OCI-LY7 (cell line): ENCODE data around the gene CTSC. TPM values are rescaled to one million over a fixed set of nuclear protein-coding genes. Genes with fewer than 3 reads are reported as not detected.

Experiments used
- BruUV-seq: library from RNA; stranded (reverse); fragments of 400-500 nt; replicated peaks from 2 replicates; lab custom pipeline; 2021; lab: Mats Ljungman, UMichigan
- CTCF ChIA-PET: fragments of 300-600 bp; sonication (Branson Sonifier 250); formaldehyde crosslinking; loops from one replicate; lab custom pipeline; 2022; ENCODE audit warnings: antibody characterized with exemption; ENCODE audit not compliant: unreplicated experiment; lab: Charles Lee
- POLR2A ChIA-PET: fragments of 300-600 bp; sonication (Branson Sonifier 250); formaldehyde crosslinking; loops from one replicate; lab custom pipeline; 2022; ENCODE audit warnings: antibody characterized with exemption; lab: Charles Lee
- DNase-seq: peaks from one replicate; pipeline ENCODE4 v3.0.0-alpha.2; 2015; ENCODE audit warnings: low spot score
- H2AFZ ChIP-seq: fragments of 200-600 bp; sonication (generic), shearing (Covaris generic); 2 replicates; pipeline ENCODE4 v1.6.1; 2014; ENCODE audit warnings: mild to moderate bottlenecking, antibody characterized with exemption, low read length, moderate library complexity
- H3K27ac ChIP-seq: fragments of 200-600 bp; sonication (generic); 2 replicates; pipeline ENCODE4 v1.5.1; 2014; ENCODE audit warnings: mixed run types, low read depth, mild to moderate bottlenecking, moderate library complexity, low read length, inconsistent platforms; ENCODE audit not compliant: poor library complexity, severe bottlenecking
- H3K36me3 ChIP-seq: fragments of 200-600 bp; sonication (generic); 2 replicates; pipeline ENCODE4 v1.6.1; 2014; ENCODE audit warnings: mild to moderate bottlenecking, antibody characterized with exemption, low read length, moderate library complexity, mixed read lengths; ENCODE audit not compliant: insufficient read depth
- H3K4me1 ChIP-seq: fragments of 200-600 bp; sonication (generic); 2 replicates; pipeline ENCODE4 v1.5.1; 2014; ENCODE audit warnings: mild to moderate bottlenecking, low read length; ENCODE audit not compliant: insufficient read depth, poor library complexity, severe bottlenecking
- H3K4me2 ChIP-seq: fragments of 200-600 bp; sonication (generic); 2 replicates; pipeline ENCODE4 v1.6.1; 2014; ENCODE audit warnings: mild to moderate bottlenecking, low read length
- H3K4me3 ChIP-seq: fragments of 200-600 bp; sonication (generic); 2 replicates; pipeline ENCODE4 v1.5.1; 2014; ENCODE audit warnings: mild to moderate bottlenecking, low read depth, low read length; ENCODE audit not compliant: poor library complexity, severe bottlenecking
- H3K79me2 ChIP-seq: fragments of 200-600 bp; sonication (generic); 2 replicates; pipeline ENCODE4 v1.6.1; 2016; ENCODE audit warnings: low read depth, mild to moderate bottlenecking, low read length, moderate library complexity, mixed read lengths; ENCODE audit not compliant: insufficient read depth
- H3K9me2 ChIP-seq: fragments of 200-600 bp; sonication (generic); 2 replicates; pipeline ENCODE4 v1.6.1; 2016; ENCODE audit warnings: mild to moderate bottlenecking, low read length, mixed read lengths; ENCODE audit not compliant: insufficient read depth
- H3K9me3 ChIP-seq: fragments of 200-600 bp; sonication (generic); 2 replicates; pipeline ENCODE4 v1.6.1; 2014; ENCODE audit warnings: mild to moderate bottlenecking, mixed run types, low read length, mixed read lengths
- H4K20me1 ChIP-seq: fragments of 200-600 bp; sonication (generic); 2 replicates; pipeline ENCODE4 v1.6.1; 2014; ENCODE audit warnings: mild to moderate bottlenecking, antibody characterized with exemption, low read length, moderate library complexity, mixed read lengths; ENCODE audit not compliant: insufficient read depth
- EZH2phosphoT487 ChIP-seq: fragments of 200-600 bp; sonication (generic); IDR thresholded peaks from 2 replicates; pipeline ENCODE4 v1.6.1; 2018; ENCODE audit warnings: low read depth, borderline replicate concordance, mild to moderate bottlenecking, mixed run types, antibody characterized with exemption, low read length, moderate library complexity, mixed read lengths
- intact Hi-C: fragments of 100-400 bp; cut with micrococcal nuclease; formaldehyde crosslinking; loops from one replicate; pipeline ENCODE4 v1.10.0; 2022; ENCODE audit not compliant: unreplicated experiment
- total RNA-seq, 2 experiments: library from RNA; depleted of rRNA in 1 of 2; stranded (reverse); fragments of >200 nt in 1 of 2; shearing (Covaris generic) in 1 of 2; gene quantifications; 2 replicates each; pipeline ENCODE4 v1.2.3, GENCODE V29; 2014 to 2022
- TF ChIP-seq, protein P1 (sequence below): fragments of 200-600 bp; sonication (generic); conservative IDR thresholded peaks from 2 replicates; pipeline ENCODE4 v1.5.1; 2014; ENCODE audit warnings: mild to moderate bottlenecking, antibody characterized with exemption, low read length, moderate library complexity, mixed read lengths

The CTSC gene
- total RNA-seq, 2 experiments from 2014 or later, result 60.5 to 90.3 TPM

DNA sequence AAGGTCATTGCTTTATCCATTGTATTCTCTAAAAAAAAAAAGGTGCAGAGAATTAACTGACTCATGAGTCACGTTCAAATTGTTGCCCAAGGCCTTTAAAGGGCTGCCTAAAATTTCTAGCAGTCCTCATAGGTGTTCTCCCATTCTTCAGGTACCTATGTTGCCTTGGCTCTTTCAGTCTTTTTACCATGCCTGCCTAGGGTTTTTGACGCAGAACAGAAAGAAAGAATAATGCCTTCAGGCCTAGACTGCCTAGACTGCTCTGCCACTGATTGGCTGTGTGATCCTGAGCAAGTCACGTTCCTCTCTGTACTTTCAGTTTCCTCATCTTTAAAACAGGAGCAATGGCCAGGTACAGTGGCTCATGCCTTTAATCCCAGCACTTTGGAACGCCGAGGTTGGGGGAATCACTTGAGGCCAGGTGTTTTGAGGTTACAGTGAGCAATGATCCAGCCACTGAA is 21.5 kb downstream of the CTSC start:
- no peaks in the 10 kb centered on the region for H3K4me1 ChIP-seq

DNA sequence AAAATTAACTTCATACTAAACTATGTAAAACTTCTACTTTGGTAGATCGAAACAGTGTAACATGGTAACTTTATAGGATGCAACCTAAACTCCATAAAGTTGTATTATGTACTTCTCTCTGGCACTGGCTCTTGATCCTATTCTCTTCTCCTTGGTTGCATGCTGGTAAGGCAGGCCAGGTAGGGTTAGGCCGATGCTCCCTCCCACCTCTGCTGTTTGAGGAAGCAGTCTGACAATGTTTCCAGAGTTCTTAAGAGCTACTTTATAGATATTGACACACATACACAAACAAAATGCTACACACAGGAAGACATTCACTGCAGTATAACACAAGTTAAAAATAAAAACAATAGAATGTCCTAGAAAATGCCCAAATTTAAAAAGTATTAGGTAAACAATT is 22.5 kb downstream of the CTSC start:
- POLR2A ChIA-PET, result no interaction called here
- no TSS peak for BruUV-seq

More for the DNA sequence above, 21.5 kb downstream of the CTSC start:
- Histone ChIP-seq H3K4me2 (no peak overlapping the region), H3K36me3 (peaks cover 63% of the 10 kb centered on the region), H3K9me3 (no peaks in the 10 kb centered on the region), H3K79me2 (peaks cover 27% of the 10 kb centered on the region), H3K4me3 (no peak overlapping the region), H2AFZ (no peak overlapping the region), H4K20me1 (no peaks in the 10 kb centered on the region), H3K27ac (no peak overlapping the region), H3K9me2 (no peaks in the 10 kb centered on the region)
- no TSS peak for BruUV-seq
- intact Hi-C loops, result no loop called here
- TF ChIP-seq, protein P1, sequence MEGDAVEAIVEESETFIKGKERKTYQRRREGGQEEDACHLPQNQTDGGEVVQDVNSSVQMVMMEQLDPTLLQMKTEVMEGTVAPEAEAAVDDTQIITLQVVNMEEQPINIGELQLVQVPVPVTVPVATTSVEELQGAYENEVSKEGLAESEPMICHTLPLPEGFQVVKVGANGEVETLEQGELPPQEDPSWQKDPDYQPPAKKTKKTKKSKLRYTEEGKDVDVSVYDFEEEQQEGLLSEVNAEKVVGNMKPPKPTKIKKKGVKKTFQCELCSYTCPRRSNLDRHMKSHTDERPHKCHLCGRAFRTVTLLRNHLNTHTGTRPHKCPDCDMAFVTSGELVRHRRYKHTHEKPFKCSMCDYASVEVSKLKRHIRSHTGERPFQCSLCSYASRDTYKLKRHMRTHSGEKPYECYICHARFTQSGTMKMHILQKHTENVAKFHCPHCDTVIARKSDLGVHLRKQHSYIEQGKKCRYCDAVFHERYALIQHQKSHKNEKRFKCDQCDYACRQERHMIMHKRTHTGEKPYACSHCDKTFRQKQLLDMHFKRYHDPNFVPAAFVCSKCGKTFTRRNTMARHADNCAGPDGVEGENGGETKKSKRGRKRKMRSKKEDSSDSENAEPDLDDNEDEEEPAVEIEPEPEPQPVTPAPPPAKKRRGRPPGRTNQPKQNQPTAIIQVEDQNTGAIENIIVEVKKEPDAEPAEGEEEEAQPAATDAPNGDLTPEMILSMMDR, result no peak
- no peak for TF ChIP-seq EZH2phosphoT487
- no peak for DNase-seq
- POLR2A ChIA-PET, result no interaction called here
- CTCF ChIA-PET, result no interaction called here

DNA sequence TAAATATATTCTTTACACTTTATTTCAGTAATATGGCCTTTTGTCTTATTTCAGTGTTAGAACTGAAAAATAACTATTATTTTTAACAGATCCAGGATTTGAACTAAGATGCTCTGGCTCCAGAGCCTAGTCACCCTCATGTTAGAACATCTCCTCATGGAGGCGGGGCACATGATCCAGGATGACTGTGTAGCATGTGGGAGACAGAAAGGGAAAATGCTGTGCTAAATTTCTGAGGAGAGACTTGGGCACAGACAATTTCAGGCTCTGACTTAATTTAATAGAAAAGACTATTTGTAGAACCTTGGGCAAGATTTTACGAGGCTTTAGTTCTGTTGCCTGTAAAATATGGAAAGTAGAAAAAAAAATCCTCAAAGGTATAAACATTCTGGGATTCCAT is 24.1 kb downstream of the CTSC start:
- no peaks in the 10 kb centered on the region for H3K4me1 ChIP-seq
- intact Hi-C loops, result no loop called here
- no peak overlapping the region for H3K4me3 ChIP-seq
- DNase-seq, result no peak
- ChIA-PET POLR2A (no interaction called here), CTCF (no interaction called here)
- TF ChIP-seq, protein P1, result no peak
- TF ChIP-seq EZH2phosphoT487, result no peak
- H3K9me3 ChIP-seq, result no peaks in the 10 kb centered on the region
- no peak overlapping the region for H3K4me2 ChIP-seq
- H3K27ac ChIP-seq, result no peak overlapping the region
- no peaks in the 10 kb centered on the region for H4K20me1 ChIP-seq
- no peak overlapping the region for H2AFZ ChIP-seq
- peaks cover 6% of the 10 kb centered on the region for H3K79me2 ChIP-seq
- BruUV-seq, result no TSS peak
- H3K36me3 ChIP-seq, result peaks cover 76% of the 10 kb centered on the region
- no peaks in the 10 kb centered on the region for H3K9me2 ChIP-seq

More for the DNA sequence above, 22.5 kb downstream of the CTSC start:
- Histone ChIP-seq H3K9me3 (no peaks in the 10 kb centered on the region), H3K79me2 (peaks cover 17% of the 10 kb centered on the region), H3K36me3 (peaks cover 66% of the 10 kb centered on the region), H3K27ac (no peak overlapping the region), H3K4me3 (no peak overlapping the region), H3K4me2 (no peak overlapping the region), H4K20me1 (no peaks in the 10 kb centered on the region), H2AFZ (no peak overlapping the region), H3K4me1 (no peaks in the 10 kb centered on the region), H3K9me2 (no peaks in the 10 kb centered on the region)
- TF ChIP-seq, protein P1, result no peak
- no peak for TF ChIP-seq EZH2phosphoT487
- no peak for DNase-seq
- CTCF ChIA-PET, result no interaction called here
- intact Hi-C loops, result no loop called here
